ENCODE results near the gene LHFPL3. TPM values are rescaled to one million over a fixed set of nuclear protein-coding genes. Genes with fewer than 3 reads are reported as not detected.
"Not testable (repeated sequence)": the region's sequence is repeated elsewhere in the genome, so short reads cannot be mapped to it uniquely, and the experiment has no call there.

The LHFPL3 gene
- polyA plus RNA-seq, 3 donors = 0.02 TPM; not detected in 2

- WGBS, 3 donors = 27 to 86% (median 85%) methylated on average over 5 of the region's 5 CpGs
- no peak overlapping the region for H3K27ac ChIP-seq (ENCODE audit: low read depth, low read length)
These were observed 598.2 kb downstream of the LHFPL3 start for GRCh38 chr7:104926601-104927041.

- H3K27ac ChIP-seq (ENCODE audit: low read depth, low read length) = no peak overlapping the region
- 33 to 87% (median 81%) methylated on average over 7 of the region's 7 CpGs for WGBS, 3 donors
These were observed 598.7 kb downstream of the LHFPL3 start for GRCh38 chr7:104927055-104927454.

GRCh38 chr7:104928721-104929400 lies 600.5 kb downstream of the LHFPL3 start:
- H3K27ac ChIP-seq (ENCODE audit: low read depth, low read length) = no peak overlapping the region

GRCh38 chr7:104929921-104930320 lies 601.5 kb downstream of the LHFPL3 start:
- no peak overlapping the region for H3K27ac ChIP-seq (ENCODE audit: low read depth, low read length)
- 85 to 100% (median 93%) methylated on average over 1 of the region's 1 CpG for WGBS, 3 donors

More at GRCh38 chr7:104928721-104929400, 600.5 kb downstream of the LHFPL3 start:
- WGBS, 3 donors = 94 to 97% (median 94%) methylated on average over 6 of the region's 6 CpGs

- WGBS, 3 donors = 15 to 61% (median 44%) methylated on average over 5 of the region's 5 CpGs
- H3K27ac ChIP-seq (ENCODE audit: low read depth, low read length) = no peak overlapping the region
These were observed 602.9 kb downstream of the LHFPL3 start for GRCh38 chr7:104931181-104931781.

- H3K27ac ChIP-seq (ENCODE audit: low read depth, low read length) = no peak overlapping the region
- WGBS, 3 donors = 94 to 97% (median 96%) methylated on average over 9 of the region's 9 CpGs
These were observed 604.6 kb downstream of the LHFPL3 start for GRCh38 chr7:104933022-104933421.

GRCh38 chr7:104933521-104933988 lies 605.2 kb downstream of the LHFPL3 start:
- 49 to 67% (median 55%) methylated on average over 6 of the region's 6 CpGs for WGBS, 3 donors
- H3K27ac ChIP-seq (ENCODE audit: low read depth, low read length) = no peak overlapping the region

GRCh38 chr7:104934665-104935064 lies 606.3 kb downstream of the LHFPL3 start:
- H3K27ac ChIP-seq (ENCODE audit: low read depth, low read length) = no peak overlapping the region
- 72 to 87% (median 84%) methylated on average over 7 of the region's 7 CpGs for WGBS, 3 donors

GRCh38 chr7:104935276-104935675 lies 606.9 kb downstream of the LHFPL3 start:
- no peak overlapping the region for H3K27ac ChIP-seq (ENCODE audit: low read depth, low read length)

GRCh38 chr7:104936546-104936945 lies 608.1 kb downstream of the LHFPL3 start:
- WGBS, 3 donors = 81 to 89% (median 84%) methylated on average over 8 of the region's 8 CpGs

GRCh38 chr7:104937489-104937888 lies 609.1 kb downstream of the LHFPL3 start:
- not testable (repeated sequence) for H3K27ac ChIP-seq (ENCODE audit: low read depth, low read length)
- 88 to 99% (median 96%) methylated on average over 6 of the region's 6 CpGs for WGBS, 3 donors

More at GRCh38 chr7:104936546-104936945, 608.1 kb downstream of the LHFPL3 start:
- H3K27ac ChIP-seq (ENCODE audit: low read depth, low read length) = no peak overlapping the region

GRCh38 chr7:104938741-104939390 lies 610.5 kb downstream of the LHFPL3 start:
- H3K27ac ChIP-seq (ENCODE audit: low read depth, low read length) = no peak overlapping the region
- WGBS, 3 donors = 93 to 95% (median 94%) methylated on average over 1 of the region's 1 CpG

- WGBS, 3 donors = 92 to 95% (median 94%) methylated on average over 37 to 43 of the region's 43 CpGs
- H3K27ac ChIP-seq (ENCODE audit: low read depth, low read length) = no peak overlapping the region
These were observed 611.8 kb downstream of the LHFPL3 start for GRCh38 chr7:104940023-104940710.

GRCh38 chr7:104943502-104944343 lies 615.3 kb downstream of the LHFPL3 start:
- 16 to 37% (median 34%) methylated on average over 12 of the region's 12 CpGs for WGBS, 3 donors

GRCh38 chr7:104945599-104945956 lies 617.2 kb downstream of the LHFPL3 start:
- H3K27ac ChIP-seq (ENCODE audit: low read depth, low read length) = peak overlapping the region; percentile 12

More at GRCh38 chr7:104943502-104944343, 615.3 kb downstream of the LHFPL3 start:
- peak overlapping the region; percentile 28 for H3K27ac ChIP-seq (ENCODE audit: low read depth, low read length)

GRCh38 chr7:104946338-104946737 lies 617.9 kb downstream of the LHFPL3 start:
- WGBS, 3 donors = 28 to 77% (median 34%) methylated on average over 2 of the region's 2 CpGs
- no peak overlapping the region for H3K27ac ChIP-seq (ENCODE audit: low read depth, low read length)

- 76 to 95% (median 92%) methylated on average over 5 of the region's 5 CpGs for WGBS, 3 donors
- H3K27ac ChIP-seq (ENCODE audit: low read depth, low read length) = no peak overlapping the region
These were observed 621.6 kb downstream of the LHFPL3 start for GRCh38 chr7:104950006-104950405.

- no peak overlapping the region for H3K27ac ChIP-seq (ENCODE audit: low read depth, low read length)
- 47 to 61% (median 61%) methylated on average over 2 of the region's 2 CpGs for WGBS, 3 donors
These were observed 622.4 kb downstream of the LHFPL3 start for GRCh38 chr7:104950754-104951153.
